Type B pancreatic cell (in vitro differentiated cells): ENCODE results near the gene NTMT1. TPM values are rescaled to one million over a fixed set of nuclear protein-coding genes. Genes with fewer than 3 reads are reported as not detected.

Source experiments
- DNase-seq: peaks from one replicate; pipeline ENCODE4 v3.0.0; 2021; ENCODE audit warnings: mixed read lengths; ENCODE audit not compliant: unreplicated experiment; ENCODE audit errors: extremely low spot score
- H3K27ac Mint-ChIP-seq: 2 replicates; pipeline ENCODE4 v1.8.0; 2021; ENCODE audit warnings: mild to moderate bottlenecking, mixed read lengths
- H3K27me3 Mint-ChIP-seq: 2 replicates; pipeline ENCODE4 v1.8.0; 2021; ENCODE audit warnings: mixed read lengths
- H3K36me3 Mint-ChIP-seq: 2 replicates; pipeline ENCODE4 v1.8.0; 2021; ENCODE audit warnings: mixed read lengths
- H3K4me1 Mint-ChIP-seq: one replicate; pipeline ENCODE4 v1.8.0; 2021; ENCODE audit warnings: mixed read lengths; ENCODE audit not compliant: unreplicated experiment
- H3K4me3 Mint-ChIP-seq: 2 replicates; pipeline ENCODE4 v1.8.0; 2021; ENCODE audit warnings: mild to moderate bottlenecking, mixed read lengths
- H3K9me3 Mint-ChIP-seq: 2 replicates; pipeline ENCODE4 v1.8.0; 2021; ENCODE audit warnings: mixed read lengths
- total RNA-seq: library from RNA; stranded (reverse); gene quantifications from 2 replicates; pipeline ENCODE4 v1.2.1, GENCODE V29; 2021; ENCODE audit warnings: low replicate concordance
- TF ChIP-seq, protein P1 (sequence below): fragments of 200-600 bp; sonication (generic); conservative IDR thresholded peaks from 2 replicates; pipeline ENCODE4 v1.5.0; 2021; ENCODE audit warnings: antibody characterized with exemption, mild to moderate bottlenecking

The NTMT1 gene
- total RNA-seq, 1 donor from 2014 or later, result 33.5 TPM

DNA sequence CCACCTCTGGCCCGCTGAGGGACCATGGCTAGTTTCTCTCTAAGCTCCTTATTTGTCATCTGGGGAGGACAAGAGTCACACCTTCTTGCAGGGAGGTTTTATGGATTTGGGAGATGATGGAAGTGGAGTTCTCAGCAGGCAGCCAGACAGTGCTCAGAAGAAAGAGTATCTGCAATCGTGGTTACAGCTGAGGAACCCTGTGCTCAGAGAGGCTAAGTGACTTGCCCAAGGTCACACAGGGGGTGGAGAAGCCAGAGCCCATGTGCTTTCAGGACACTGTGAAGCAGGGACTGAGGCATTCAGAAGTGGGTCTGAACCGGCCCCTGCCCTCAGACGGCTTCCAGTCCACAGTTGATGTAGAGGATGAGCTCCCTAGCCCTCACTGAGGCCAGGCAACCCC is 50.3 kb downstream of the NTMT1 start:
- no peak for DNase-seq
- H3K27ac Mint-ChIP-seq, result no peak overlapping the region
- no peak overlapping the region for H3K4me3 Mint-ChIP-seq
- peaks cover 28% of the 10 kb centered on the region for H3K4me1 Mint-ChIP-seq
- peaks cover 19% of the 10 kb centered on the region for H3K27me3 Mint-ChIP-seq
- no peaks in the 10 kb centered on the region for H3K9me3 Mint-ChIP-seq
- TF ChIP-seq, protein P1, sequence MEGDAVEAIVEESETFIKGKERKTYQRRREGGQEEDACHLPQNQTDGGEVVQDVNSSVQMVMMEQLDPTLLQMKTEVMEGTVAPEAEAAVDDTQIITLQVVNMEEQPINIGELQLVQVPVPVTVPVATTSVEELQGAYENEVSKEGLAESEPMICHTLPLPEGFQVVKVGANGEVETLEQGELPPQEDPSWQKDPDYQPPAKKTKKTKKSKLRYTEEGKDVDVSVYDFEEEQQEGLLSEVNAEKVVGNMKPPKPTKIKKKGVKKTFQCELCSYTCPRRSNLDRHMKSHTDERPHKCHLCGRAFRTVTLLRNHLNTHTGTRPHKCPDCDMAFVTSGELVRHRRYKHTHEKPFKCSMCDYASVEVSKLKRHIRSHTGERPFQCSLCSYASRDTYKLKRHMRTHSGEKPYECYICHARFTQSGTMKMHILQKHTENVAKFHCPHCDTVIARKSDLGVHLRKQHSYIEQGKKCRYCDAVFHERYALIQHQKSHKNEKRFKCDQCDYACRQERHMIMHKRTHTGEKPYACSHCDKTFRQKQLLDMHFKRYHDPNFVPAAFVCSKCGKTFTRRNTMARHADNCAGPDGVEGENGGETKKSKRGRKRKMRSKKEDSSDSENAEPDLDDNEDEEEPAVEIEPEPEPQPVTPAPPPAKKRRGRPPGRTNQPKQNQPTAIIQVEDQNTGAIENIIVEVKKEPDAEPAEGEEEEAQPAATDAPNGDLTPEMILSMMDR, result no peak
- no peaks in the 10 kb centered on the region for H3K36me3 Mint-ChIP-seq

GRCh38 chr9:129676975-129677374 is 51.0 kb downstream of the NTMT1 start:
- H3K4me1 Mint-ChIP-seq, result peaks cover 28% of the 10 kb centered on the region
- peaks cover 19% of the 10 kb centered on the region for H3K27me3 Mint-ChIP-seq
- H3K9me3 Mint-ChIP-seq, result no peaks in the 10 kb centered on the region
- TF ChIP-seq, protein P1, result no peak
- no peak overlapping the region for H3K27ac Mint-ChIP-seq
- H3K4me3 Mint-ChIP-seq, result peak overlapping the region; percentile 73
- no peaks in the 10 kb centered on the region for H3K36me3 Mint-ChIP-seq
- no peak for DNase-seq

DNA sequence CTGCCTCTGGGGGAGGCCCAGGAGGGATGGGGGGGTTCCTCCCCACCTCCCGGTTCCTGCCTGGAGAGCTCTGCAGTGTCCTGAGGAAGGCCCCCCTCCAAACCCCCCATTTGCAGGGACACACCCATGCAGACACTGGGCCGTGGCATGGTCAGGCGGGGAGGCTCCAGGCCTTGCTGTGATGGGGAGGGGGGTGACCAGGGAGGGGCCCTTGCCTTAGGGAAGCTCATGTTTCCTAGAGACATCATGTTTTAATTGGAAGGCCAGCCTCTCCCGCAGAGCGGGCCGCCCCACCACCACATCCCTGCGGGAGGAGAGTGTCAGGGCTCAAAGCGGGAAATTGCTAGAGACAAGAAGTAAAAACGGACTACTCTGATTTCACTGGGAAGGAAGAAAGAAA is 51.5 kb downstream of the NTMT1 start:
- TF ChIP-seq, protein P1, result no peak
- Mint-ChIP-seq H3K4me1 (peaks cover 32% of the 10 kb centered on the region), H3K27ac (no peak overlapping the region), H3K9me3 (no peaks in the 10 kb centered on the region), H3K4me3 (peak overlapping the region; percentile 73), H3K36me3 (no peaks in the 10 kb centered on the region), H3K27me3 (peaks cover 19% of the 10 kb centered on the region)
- DNase-seq, result peak; percentile 73

DNA sequence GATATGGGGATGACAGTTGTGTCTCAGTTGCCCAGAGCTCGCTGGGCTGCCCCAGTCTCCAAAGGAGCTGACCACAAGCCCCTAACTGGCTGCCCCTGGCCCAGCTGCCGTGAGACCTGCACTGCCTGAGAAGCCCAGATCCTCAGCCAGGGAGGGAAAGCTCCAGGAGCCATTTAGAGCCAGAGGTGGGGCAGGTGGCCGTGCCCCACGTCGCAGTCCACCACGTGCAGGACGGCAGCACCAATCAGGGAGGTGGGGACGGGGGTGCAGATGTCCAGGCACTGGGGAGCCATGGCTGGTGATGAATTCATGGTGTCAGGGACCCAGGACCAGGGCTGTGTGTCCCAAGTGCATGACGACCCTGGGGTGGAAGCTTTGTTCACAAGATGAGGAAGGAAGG is 52.9 kb downstream of the NTMT1 start:
- Mint-ChIP-seq H3K36me3 (no peaks in the 10 kb centered on the region), H3K4me1 (peaks cover 32% of the 10 kb centered on the region), H3K9me3 (no peaks in the 10 kb centered on the region), H3K27me3 (peaks cover 19% of the 10 kb centered on the region), H3K4me3 (no peak overlapping the region), H3K27ac (no peak overlapping the region)
- no peak for DNase-seq
- TF ChIP-seq, protein P1, result no peak

GRCh38 chr9:129679537-129679936 is 53.6 kb downstream of the NTMT1 start:
- Mint-ChIP-seq H3K9me3 (no peaks in the 10 kb centered on the region), H3K27ac (no peak overlapping the region), H3K36me3 (no peaks in the 10 kb centered on the region), H3K27me3 (peaks cover 15% of the 10 kb centered on the region), H3K4me3 (no peak overlapping the region), H3K4me1 (peaks cover 25% of the 10 kb centered on the region)
- no peak for DNase-seq
- TF ChIP-seq, protein P1, result no peak

- DNase-seq, result no peak
- Mint-ChIP-seq H3K27ac (peak overlapping the region; percentile 21), H3K4me3 (no peak overlapping the region), H3K4me1 (peaks cover 25% of the 10 kb centered on the region), H3K36me3 (no peaks in the 10 kb centered on the region), H3K9me3 (no peaks in the 10 kb centered on the region), H3K27me3 (peaks cover 17% of the 10 kb centered on the region)
- TF ChIP-seq, protein P1, result no peak
Observed at GRCh38 chr9:129681924-129682323, 56.0 kb downstream of the NTMT1 start.
